SK-N-MC (cell line): ENCODE results near the gene PIK3CB.

Experiments
- EZH2 ChIP-seq: fragments of 200-600 bp; sonication (generic); IDR thresholded peaks from one replicate; pipeline ENCODE4 v1.6.1; 2017; ENCODE audit warnings: antibody characterized with exemption
- FOXP2 ChIP-seq: optimal IDR thresholded peaks from 2 replicates; pipeline ENCODE3; 2011; ENCODE audit warnings: mild to moderate bottlenecking, moderate library complexity; ENCODE audit not compliant: insufficient read depth; ENCODE audit errors: extremely low read length, control extremely low read depth
- POLR2AphosphoS5 ChIP-seq: IDR thresholded peaks from 2 replicates; pipeline ENCODE4 v1.6.1; 2012; ENCODE audit warnings: mild to moderate bottlenecking, low read depth, low read length, borderline replicate concordance

DNA sequence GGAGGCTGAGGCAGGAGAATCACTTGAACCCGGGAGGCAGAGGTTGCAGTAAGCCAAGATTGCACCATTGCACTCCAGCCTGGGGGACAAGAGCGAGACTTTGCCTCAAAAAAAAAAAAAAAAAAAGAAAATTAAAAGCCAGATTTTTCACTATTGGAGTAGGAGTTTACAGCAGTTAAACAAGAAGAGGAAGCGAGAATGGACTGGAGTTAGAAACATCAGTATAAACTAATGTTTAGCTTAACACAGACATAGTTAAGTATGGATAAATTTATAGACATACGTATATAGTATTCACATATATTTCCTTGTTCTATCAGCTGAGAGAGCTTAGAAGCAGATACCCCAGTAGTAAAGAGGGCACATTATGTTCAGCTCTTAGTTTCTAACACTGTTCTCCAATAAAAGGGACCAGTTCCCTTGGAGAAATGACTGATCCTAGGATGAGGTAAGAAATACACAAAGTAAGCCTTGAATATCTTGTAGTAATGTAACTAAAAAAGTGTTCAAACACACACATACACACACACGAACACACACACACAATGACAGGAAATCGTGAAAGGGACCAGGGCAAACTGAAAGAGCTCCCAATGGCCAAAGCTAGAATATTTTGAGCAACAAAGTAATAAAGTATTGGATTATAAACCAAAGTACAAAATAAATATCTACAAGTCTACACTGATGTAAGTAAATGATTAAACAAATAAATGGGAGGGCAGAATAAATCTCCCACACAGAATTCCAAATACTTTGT lies 25.1 kb downstream of the PIK3CB start:
- TF ChIP-seq POLR2AphosphoS5 (no peak), EZH2 (no peak), FOXP2 (no peak)
